ENCODE data around the gene TM4SF1. TPM values are rescaled to one million over a fixed set of nuclear protein-coding genes. Genes with fewer than 3 reads are reported as not detected.

TM4SF1 gene
- total RNA-seq, 1 donor from 2014 or later = 28.9 TPM

GRCh38 chr3:149403443-149403842 is 26.0 kb upstream of the TM4SF1 start:
- no peak for FAIRE-seq
- H4K20me1 ChIP-seq (ENCODE audit: insufficient read depth, low read length) = no peaks in the 10 kb centered on the region
- H3K79me2 ChIP-seq (ENCODE audit: insufficient read depth, low read length) = no peaks in the 10 kb centered on the region
- Mint-ChIP-seq H3K27me3 (ENCODE audit: low read depth, unreplicated experiment) (no peaks in the 10 kb centered on the region), H3K9me3 (ENCODE audit: unreplicated experiment) (no peaks in the 10 kb centered on the region), H3K4me1 (ENCODE audit: low read depth, unreplicated experiment) (peaks cover 16% of the 10 kb centered on the region), H3K4me3 (ENCODE audit: unreplicated experiment) (no peak overlapping the region), H3K27ac (ENCODE audit: unreplicated experiment) (no peak overlapping the region), H3K36me3 (ENCODE audit: low read depth, unreplicated experiment) (no peaks in the 10 kb centered on the region)
- H3K4me1 ChIP-seq (ENCODE audit: insufficient read depth, low read length) = peaks cover 17% of the 10 kb centered on the region
- TF ChIP-seq EZH2 (IDR thresholded peaks at IDR 0.05; ENCODE audit: insufficient read depth, low read length) = no peak
- no peak for TF ChIP-seq CTCF (IDR thresholded peaks at IDR 0.05; ENCODE audit: insufficient read depth, low read depth, low read length)
- H3K27ac ChIP-seq (ENCODE audit: low read depth, low read length) = no peak overlapping the region
- H3K27me3 ChIP-seq (ENCODE audit: insufficient read depth, low read length) = no peaks in the 10 kb centered on the region
- no peak overlapping the region for H3K4me3 ChIP-seq (ENCODE audit: insufficient read depth, low read depth, low read length)
- no peak for DNase-seq (ENCODE audit: low read depth)
- no peak overlapping the region for H3K9ac ChIP-seq (ENCODE audit: low read length)
- H3K36me3 ChIP-seq (ENCODE audit: insufficient read depth, low read length) = no peaks in the 10 kb centered on the region
- no peak overlapping the region for H2AFZ ChIP-seq (ENCODE audit: low read depth, low read length)
- H3K9me3 ChIP-seq (ENCODE audit: insufficient read depth, low read depth, low read length) = no peaks in the 10 kb centered on the region
- no peak overlapping the region for H3K4me2 ChIP-seq (ENCODE audit: low read length)

- no peak for DNase-seq (ENCODE audit: low read depth)
- Histone ChIP-seq H3K27ac (ENCODE audit: low read depth, low read length) (peak overlapping the region; percentile 53), H3K4me3 (ENCODE audit: insufficient read depth, low read depth, low read length) (no peak overlapping the region), H3K4me1 (ENCODE audit: insufficient read depth, low read length) (peaks cover 10% of the 10 kb centered on the region), H4K20me1 (ENCODE audit: insufficient read depth, low read length) (no peaks in the 10 kb centered on the region), H3K36me3 (ENCODE audit: insufficient read depth, low read length) (no peaks in the 10 kb centered on the region), H2AFZ (ENCODE audit: low read depth, low read length) (no peak overlapping the region), H3K4me2 (ENCODE audit: low read length) (no peak overlapping the region), H3K9me3 (ENCODE audit: insufficient read depth, low read depth, low read length) (no peaks in the 10 kb centered on the region), H3K27me3 (ENCODE audit: insufficient read depth, low read length) (no peaks in the 10 kb centered on the region), H3K79me2 (ENCODE audit: insufficient read depth, low read length) (no peaks in the 10 kb centered on the region), H3K9ac (ENCODE audit: low read length) (no peak overlapping the region)
- Mint-ChIP-seq H3K27me3 (ENCODE audit: low read depth, unreplicated experiment) (no peaks in the 10 kb centered on the region), H3K27ac (ENCODE audit: unreplicated experiment) (no peak overlapping the region), H3K4me3 (ENCODE audit: unreplicated experiment) (no peak overlapping the region), H3K36me3 (ENCODE audit: low read depth, unreplicated experiment) (no peaks in the 10 kb centered on the region), H3K4me1 (ENCODE audit: low read depth, unreplicated experiment) (peaks cover 9% of the 10 kb centered on the region), H3K9me3 (ENCODE audit: unreplicated experiment) (no peaks in the 10 kb centered on the region)
- no peak for FAIRE-seq
- TF ChIP-seq CTCF (IDR thresholded peaks at IDR 0.05; ENCODE audit: insufficient read depth, low read depth, low read length) = no peak
These were observed 25.0 kb upstream of the TM4SF1 start for GRCh38 chr3:149402481-149402880.

- DNase-seq (ENCODE audit: low read depth) (peak; percentile 38), FAIRE-seq (no peak)
- Histone ChIP-seq H3K4me2 (ENCODE audit: low read length) (no peak overlapping the region), H3K27ac (ENCODE audit: low read depth, low read length) (peak overlapping the region; percentile 53), H3K79me2 (ENCODE audit: insufficient read depth, low read length) (no peaks in the 10 kb centered on the region), H3K4me3 (ENCODE audit: insufficient read depth, low read depth, low read length) (no peak overlapping the region), H3K9ac (ENCODE audit: low read length) (no peak overlapping the region), H2AFZ (ENCODE audit: low read depth, low read length) (no peak overlapping the region), H4K20me1 (ENCODE audit: insufficient read depth, low read length) (no peaks in the 10 kb centered on the region), H3K9me3 (ENCODE audit: insufficient read depth, low read depth, low read length) (no peaks in the 10 kb centered on the region), H3K4me1 (ENCODE audit: insufficient read depth, low read length) (peaks cover 9% of the 10 kb centered on the region), H3K27me3 (ENCODE audit: insufficient read depth, low read length) (no peaks in the 10 kb centered on the region), H3K36me3 (ENCODE audit: insufficient read depth, low read length) (no peaks in the 10 kb centered on the region)
- H3K9me3 Mint-ChIP-seq (ENCODE audit: unreplicated experiment) = no peaks in the 10 kb centered on the region
- no peaks in the 10 kb centered on the region for H3K36me3 Mint-ChIP-seq (ENCODE audit: low read depth, unreplicated experiment)
- H3K4me1 Mint-ChIP-seq (ENCODE audit: low read depth, unreplicated experiment) = peaks cover 6% of the 10 kb centered on the region
- no peaks in the 10 kb centered on the region for H3K27me3 Mint-ChIP-seq (ENCODE audit: low read depth, unreplicated experiment)
- no peak overlapping the region for H3K27ac Mint-ChIP-seq (ENCODE audit: unreplicated experiment)
- TF ChIP-seq EZH2 (IDR thresholded peaks at IDR 0.05; ENCODE audit: insufficient read depth, low read length) = no peak
- TF ChIP-seq CTCF (IDR thresholded peaks at IDR 0.05; ENCODE audit: insufficient read depth, low read depth, low read length) = no peak
- no peak overlapping the region for H3K4me3 Mint-ChIP-seq (ENCODE audit: unreplicated experiment)
These were observed 24.5 kb upstream of the TM4SF1 start for GRCh38 chr3:149401926-149402310.
